H1 (cell line): Measurements from ENCODE around the gene PDGFA. TPM values are rescaled to one million over a fixed set of nuclear protein-coding genes. Genes with fewer than 3 reads are reported as not detected.

Experiments
- CTCF ChIA-PET: fragments of 300-600 bp; sonication (Branson Sonifier 250); formaldehyde crosslinking; loops from one replicate; lab custom pipeline; 2021; ENCODE audit not compliant: partially characterized antibody; lab: Charles Lee
- POLR2A ChIA-PET: fragments of 300-600 bp; sonication (Branson Sonifier 250); formaldehyde crosslinking; loops from one replicate; lab custom pipeline; 2021; ENCODE audit warnings: inconsistent platforms; ENCODE audit not compliant: partially characterized antibody; lab: Charles Lee
- DNase-seq, 2 experiments: peaks; one replicate each; pipeline versions ENCODE4 v3.0.0 to v3.0.0-alpha.2; 2010 to 2022; ENCODE audit warnings: low spot score in 2 of 2, low read depth in 1 of 2, mixed read lengths in 1 of 2
- FAIRE-seq: peaks from 2 replicates; lab custom pipeline; 2011; peaks lifted over from hg19 to GRCh38; lab: Jason Lieb, UNC
- H2AFZ ChIP-seq: 2 replicates; pipeline ENCODE4 v1.8.1; 2012; ENCODE audit warnings: low read length, inconsistent platforms
- H2AK5ac ChIP-seq: 2 replicates; pipeline ENCODE4 v1.6.1; 2013; ENCODE audit warnings: low read depth, low read length
- H2BK120ac ChIP-seq: replicated peaks from 2 replicates; pipeline ENCODE3; 2013; ENCODE audit warnings: low read depth, low read length, inconsistent platforms
- H2BK12ac ChIP-seq: 2 replicates; pipeline ENCODE4 v1.6.1; 2013; ENCODE audit warnings: low read depth, low read length
- H2BK15ac ChIP-seq: 2 replicates; pipeline ENCODE4 v1.6.1; 2013; ENCODE audit warnings: low read length
- H2BK20ac ChIP-seq: 2 replicates; pipeline ENCODE4 v1.6.1; 2013; ENCODE audit warnings: low read length
- H2BK5ac ChIP-seq: 2 replicates; pipeline ENCODE4 v1.6.1; 2013; ENCODE audit warnings: low read depth, low read length
- H3K14ac ChIP-seq: 2 replicates; pipeline ENCODE4 v1.6.1; 2013; ENCODE audit warnings: inconsistent platforms; ENCODE audit not compliant: insufficient read length
- H3K18ac ChIP-seq: 2 replicates; pipeline ENCODE4 v1.6.1; 2013; ENCODE audit warnings: low read length; ENCODE audit errors: extremely low read depth
- H3K23ac ChIP-seq: 2 replicates; pipeline ENCODE4 v1.6.1; 2013; ENCODE audit warnings: inconsistent platforms; ENCODE audit not compliant: insufficient read length
- H3K23me2 ChIP-seq: 2 replicates; pipeline ENCODE4 v1.6.1; 2013; ENCODE audit warnings: low read depth, low read length
- H3K27ac ChIP-seq: 2 replicates; pipeline ENCODE4 v1.6.1; 2011; ENCODE audit warnings: low read depth, low read length, inconsistent platforms
- H3K27me3 ChIP-seq, 4 experiments: replicated peaks in 1 of 4; 1 replicate in 1 of 4; 2 replicates in 3 of 4; pipeline versions ENCODE4 v1.6.1 to v1.8.1; 2011 to 2013; ENCODE audit warnings: low read length in 3 of 4, mild to moderate bottlenecking in 3 of 4, inconsistent platforms in 2 of 4, mixed read lengths in 2 of 4, moderate library complexity in 1 of 4; ENCODE audit not compliant: control insufficient read depth in 3 of 4, insufficient read depth in 3 of 4; ENCODE audit errors: extremely low read depth in 1 of 4
- H3K36me3 ChIP-seq, 4 experiments: 2 replicates each; pipeline versions ENCODE4 v1.6.1 to v1.8.1; 2011 to 2013; ENCODE audit warnings: mild to moderate bottlenecking in 4 of 4, low read length in 3 of 4, moderate library complexity in 2 of 4, control low read depth in 1 of 4, inconsistent platforms in 1 of 4; ENCODE audit not compliant: insufficient read depth in 4 of 4, control insufficient read depth in 2 of 4
- H3K4ac ChIP-seq: replicated peaks from 2 replicates; pipeline ENCODE3; 2013; ENCODE audit warnings: low read length, low read depth, mixed read lengths, inconsistent platforms; ENCODE audit not compliant: insufficient read length
- H3K4me1 ChIP-seq, 4 experiments: replicated peaks in 1 of 4; 1 replicate in 1 of 4; 2 replicates in 3 of 4; pipeline versions ENCODE4 v1.6.1 to v1.8.1; 2011 to 2013; ENCODE audit warnings: low read length in 3 of 4, inconsistent platforms in 2 of 4, mixed read lengths in 1 of 4; ENCODE audit not compliant: insufficient read depth in 4 of 4, control insufficient read depth in 3 of 4
- H3K4me2 ChIP-seq, 2 experiments: 2 replicates each; pipeline versions ENCODE4 v1.6.1 to v1.8.1; 2011 to 2013; ENCODE audit warnings: low read depth in 2 of 2, low read length in 2 of 2, control low read depth in 1 of 2, inconsistent platforms in 1 of 2, mild to moderate bottlenecking in 1 of 2; ENCODE audit not compliant: insufficient read depth in 1 of 2
- H3K4me3 ChIP-seq, 4 experiments: fragments of 200-600, 300-600 bp in 1 of 4; sonication (generic), shearing (Covaris generic), sonication (Bioruptor Twin) in 1 of 4; 2 replicates each; pipeline versions ENCODE4 v1.5.1 to v1.8.1; 2011 to 2016; ENCODE audit warnings: low read length in 4 of 4, low read depth in 3 of 4, control low read depth in 2 of 4, inconsistent platforms in 2 of 4, mild to moderate bottlenecking in 2 of 4, mixed read lengths in 1 of 4, moderate library complexity in 1 of 4; ENCODE audit not compliant: insufficient read depth in 2 of 4; ENCODE audit errors: extremely low read depth in 1 of 4
- H3K56ac ChIP-seq: replicated peaks from 2 replicates; pipeline ENCODE3; 2013; ENCODE audit warnings: low read depth, mild to moderate bottlenecking, mixed read lengths, low read length, inconsistent platforms; ENCODE audit not compliant: insufficient read length
- H3K79me1 ChIP-seq: 2 replicates; pipeline ENCODE4 v1.6.1; 2013; ENCODE audit warnings: low read depth, low read length, control low read depth
- H3K79me2 ChIP-seq, 2 experiments: 2 replicates each; pipeline versions ENCODE4 v1.6.1 to v1.8.1; 2012 to 2013; ENCODE audit warnings: low read length in 2 of 2, mild to moderate bottlenecking in 2 of 2, inconsistent platforms in 1 of 2; ENCODE audit not compliant: insufficient read depth in 2 of 2, control insufficient read depth in 1 of 2
- H3K9ac ChIP-seq, 4 experiments: replicated peaks in 1 of 4; 1 replicate in 1 of 4; 2 replicates in 3 of 4; pipeline versions ENCODE4 v1.6.1 to v1.8.1; 2011 to 2013; ENCODE audit warnings: low read depth in 3 of 4, low read length in 3 of 4, control low read depth in 2 of 4, mild to moderate bottlenecking in 2 of 4, moderate library complexity in 2 of 4, inconsistent platforms in 1 of 4; ENCODE audit errors: extremely low read depth in 1 of 4
- H3K9me3 ChIP-seq, 2 experiments: 2 replicates each; pipeline versions ENCODE4 v1.6.1 to v1.8.1; 2012 to 2013; ENCODE audit warnings: mild to moderate bottlenecking in 2 of 2, moderate library complexity in 2 of 2, control low read depth in 1 of 2, inconsistent platforms in 1 of 2, low read depth in 1 of 2, low read length in 1 of 2, mixed read lengths in 1 of 2; ENCODE audit not compliant: insufficient read depth in 2 of 2
- H4K20me1 ChIP-seq, 2 experiments: replicated peaks in 1 of 2; 2 replicates each; pipeline versions ENCODE3 to v1.8.1; 2011 to 2013; ENCODE audit warnings: inconsistent platforms in 2 of 2, low read length in 2 of 2, mild to moderate bottlenecking in 1 of 2; ENCODE audit not compliant: insufficient read depth in 2 of 2, control insufficient read depth in 1 of 2
- H4K5ac ChIP-seq: 2 replicates; pipeline ENCODE4 v1.6.1; 2013; ENCODE audit warnings: low read length, low read depth, mixed read lengths, inconsistent platforms; ENCODE audit not compliant: insufficient read length
- H4K8ac ChIP-seq: 2 replicates; pipeline ENCODE4 v1.8.0; 2013; ENCODE audit warnings: mild to moderate bottlenecking, moderate library complexity, low read length, inconsistent platforms; ENCODE audit not compliant: insufficient read depth; ENCODE audit errors: extremely low read depth
- H4K91ac ChIP-seq: replicated peaks from 2 replicates; pipeline ENCODE3; 2013; ENCODE audit warnings: low read length, mixed read lengths, inconsistent platforms; ENCODE audit not compliant: insufficient read length
- BACH1 ChIP-seq: IDR thresholded peaks from 2 replicates; pipeline ENCODE4 v1.6.1; 2012; ENCODE audit warnings: low read length, improper control_type of control experiment
- CBX5 ChIP-seq: fragments of 300-800, 300-1000 bp; sonication (generic); IDR thresholded peaks from 2 replicates; pipeline ENCODE4 v1.7.1; 2016; ENCODE audit warnings: antibody characterized with exemption, low read length, low read depth
- CBX8 ChIP-seq: fragments of 300-800, 300-1000 bp; sonication (generic); IDR thresholded peaks from 2 replicates; pipeline ENCODE4 v1.7.1; 2016; ENCODE audit warnings: low read depth, low read length, borderline replicate concordance
- MAFK ChIP-seq: IDR thresholded peaks from 2 replicates; pipeline ENCODE4 v1.6.1; 2012; ENCODE audit warnings: low read depth, mild to moderate bottlenecking, improper control_type of control experiment, low read length
- NANOG ChIP-seq: IDR thresholded peaks from 2 replicates; pipeline ENCODE4 v1.6.1; 2011; ENCODE audit warnings: low read length, low read depth, mild to moderate bottlenecking, inconsistent platforms; ENCODE audit not compliant: insufficient read depth, poor library complexity, severe bottlenecking
- RFX5 ChIP-seq: IDR thresholded peaks from 2 replicates; pipeline ENCODE4 v1.6.1; 2011; ENCODE audit warnings: low read depth, low read length, improper control_type of control experiment, borderline replicate concordance
- RNF2 ChIP-seq: fragments of 200-900, 300-1000 bp; sonication (generic); IDR thresholded peaks from 2 replicates; pipeline ENCODE4 v1.7.1; 2016; ENCODE audit warnings: borderline replicate concordance, low read depth, mild to moderate bottlenecking, antibody characterized with exemption, low read length; ENCODE audit not compliant: poor library complexity, severe bottlenecking; ENCODE audit errors: missing control alignments
- TAF1 ChIP-seq: IDR thresholded peaks from 2 replicates; pipeline ENCODE4 v1.6.1; 2011; ENCODE audit warnings: mild to moderate bottlenecking, low read depth, low read length
- TBP ChIP-seq: IDR thresholded peaks from 2 replicates; pipeline ENCODE4 v1.6.1; 2011; ENCODE audit warnings: low read depth, low read length, improper control_type of control experiment
- WGBS, 2 experiments: shearing (Covaris generic) in 1 of 2; methylation state at CpG; one replicate each; pipeline versions ENCODE4 v1.1.6 to v1.1.7; 2013 to 2015; ENCODE audit warnings: low lambda C conversion rate in 2 of 2, mixed read lengths in 2 of 2, inconsistent platforms in 1 of 2, low coverage in 1 of 2, missing lambda C conversion rate in 1 of 2; ENCODE audit not compliant: insufficient replicate concordance in 2 of 2, insufficient coverage in 1 of 2, insufficient read length in 1 of 2; ENCODE audit errors: extremely low coverage in 1 of 2, missing lambda C conversion rate in 1 of 2; 5-methylcytosine and 5-hydroxymethylcytosine counted together
- polyA plus RNA-seq, 7 experiments: library from polyadenylated mRNA; depleted of rRNA in 3 of 7; stranded (reverse) in 5 of 7; unstranded in 2 of 7; fragments of >200 nt in 5 of 7; fragments of 200-250 nt in 2 of 7; gene quantifications; 1 replicate in 5 of 7; 2 replicates in 1 of 7; 4 replicates in 1 of 7; pipeline versions ENCODE4 v1.2.1 to v1.2.3, GENCODE V29; 2011 to 2013; ENCODE audit warnings: missing spikeins in 2 of 7, mixed read lengths in 2 of 7
- total RNA-seq: library from RNA; stranded (reverse); fragmentation: NEBNext Ultra II Directional; extraction: Animal tissue kit (Norgen Biotek cat#: 25700); gene quantifications from 2 replicates; pipeline ENCODE4 v1.2.1, GENCODE V29; 2021

PDGFA gene
- total and polyA plus RNA-seq, 2 of the 8 experiments (the other 6 are each of a cell fraction or from before 2014, with no cell fraction given): 21.1 to 43.0 TPM

GRCh38 chr7:514651-515598 lies 4.7 kb downstream of the PDGFA start:
- ChIA-PET POLR2A (interaction anchor here (0.6 to 1.8 kb wide), 15 partner anchors 10 to 302 kb away, joined by 3 to 8 read pairs (median 5); no protein-coding TSS in a partner anchor), CTCF (interaction anchor here (0.7 to 2.0 kb wide), 12 partner anchors 9 to 329 kb away, joined by 3 to 7 read pairs (median 4); no protein-coding TSS in a partner anchor)
- Histone ChIP-seq H3K14ac (no peak overlapping the region), H2BK120ac (peak overlapping the region; percentile 7), H4K91ac (peak overlapping the region; percentile 63), H2BK5ac (peak overlapping the region; percentile 12; the same call in 1 of the 2 replicates), H4K8ac (peak overlapping the region; percentile 58; the same call in 1 of the 2 replicates), H3K9ac (peak overlapping the region in 1 of 4 experiments; percentile 8; a peak in 1 of 7 replicates), H2BK20ac (peak overlapping the region; percentile 37; the same call in 1 of the 2 replicates), H3K4ac (peak overlapping the region; percentile 50), H2AK5ac (peak overlapping the region; percentile 44; the same call in 1 of the 2 replicates), H3K23ac (no peak overlapping the region), H3K27ac (peak overlapping the region; percentile 45; the same call in 1 of the 2 replicates), H3K4me3 (peak overlapping the region in 3 of 4 experiments; percentile 14 to 98 (median 26); a peak in 5 of 8 replicates), H3K4me1 (peaks cover 6 to 35% (median 15%) of the 10 kb centered on the region in 4 experiments), H3K27me3 (peaks cover 0 to 3% (median 0%) of the 10 kb centered on the region in 4 experiments; a peak in 1 of 7 replicates), H3K56ac (no peak overlapping the region), H2BK15ac (peak overlapping the region; percentile 81; the same call in 1 of the 2 replicates), H3K23me2 (peaks cover 7% of the 10 kb centered on the region; the same call in 1 of the 2 replicates), H3K4me2 (peak overlapping the region; percentile 66 to 89), H2BK12ac (peak overlapping the region; percentile 39), H3K36me3 (peaks cover 0 to 8% (median 3%) of the 10 kb centered on the region in 4 experiments; a peak in 4 of 8 replicates), H3K9me3 (no peaks in the 10 kb centered on the region), H3K79me2 (peaks cover 0 to 58% of the 10 kb centered on the region in 2 experiments; a peak in 3 of 4 replicates), H3K79me1 (no peaks in the 10 kb centered on the region; the same call in 1 of the 2 replicates), H4K20me1 (peaks cover 7 to 11% of the 10 kb centered on the region in 2 experiments), H4K5ac (peak overlapping the region; percentile 55), H2AFZ (no peak overlapping the region), H3K18ac (peak overlapping the region; percentile 96)
- DNase-seq: peak in 1 of 2 experiments; percentile 88
- 24% methylated on average over 25 of the region's 25 CpGs; no CpG with 5 or more reads in 1 of the 2 experiments for WGBS, 2 experiments
- FAIRE-seq: peak; percentile 70
- TF ChIP-seq RFX5: no peak
- TF ChIP-seq NANOG: peak; percentile 59
- TF ChIP-seq RNF2: no peak
- no peak for TF ChIP-seq CBX8
- TF ChIP-seq BACH1: no peak
- no peak for TF ChIP-seq TBP
- TF ChIP-seq CBX5: no peak
- no peak for TF ChIP-seq MAFK
- no peak for TF ChIP-seq TAF1
